ENCODE results near the gene ZNF630.
"Not testable (repeated sequence)": the region's sequence is repeated elsewhere in the genome, so short reads cannot be mapped to it uniquely, and the experiment has no call there.

ZNF630 gene

DNA sequence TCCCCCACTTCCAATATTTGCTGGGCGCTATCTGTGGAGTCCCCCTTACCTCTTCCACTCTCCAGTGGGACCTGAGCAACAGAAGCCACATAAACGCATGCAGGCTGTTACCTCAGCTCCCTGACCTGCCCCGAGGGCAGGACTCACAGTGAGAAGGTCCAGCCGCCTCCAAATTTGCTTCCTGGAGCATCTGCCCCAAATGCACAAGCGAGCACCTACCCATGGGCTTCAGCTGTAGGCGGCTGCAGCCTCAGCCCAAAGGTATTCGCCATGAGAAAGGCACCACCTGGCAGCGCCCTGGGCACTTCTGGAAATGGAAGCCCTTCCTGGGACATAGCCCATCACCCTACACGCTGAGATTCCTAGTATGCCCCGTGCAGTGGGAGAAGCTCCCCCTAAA is 41.2 kb downstream of the ZNF630 start:
- DNase-seq (ENCODE audit: low read depth, low spot score) = no peak

DNA sequence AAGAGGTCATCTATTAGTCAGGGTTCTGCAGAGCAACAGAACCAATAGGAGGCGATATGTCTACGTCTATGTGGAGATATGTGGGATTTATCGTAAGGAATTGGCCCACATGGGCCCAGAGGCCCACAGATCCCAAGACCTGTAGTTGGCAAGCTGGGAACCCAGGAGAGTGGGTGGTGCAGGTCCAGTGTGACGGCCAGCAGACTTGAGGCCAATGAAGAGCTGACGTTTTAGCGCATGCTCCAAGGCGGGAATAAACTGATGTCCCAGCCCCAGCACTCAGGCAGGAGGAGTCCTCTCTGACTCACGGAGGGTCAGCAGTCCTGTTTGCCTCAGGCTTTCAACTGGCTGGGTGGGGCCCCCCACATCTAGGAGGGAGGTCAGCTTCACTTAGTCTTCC is 43.3 kb downstream of the ZNF630 start:
- DNase-seq (ENCODE audit: low read depth, low spot score) = no peak

DNA sequence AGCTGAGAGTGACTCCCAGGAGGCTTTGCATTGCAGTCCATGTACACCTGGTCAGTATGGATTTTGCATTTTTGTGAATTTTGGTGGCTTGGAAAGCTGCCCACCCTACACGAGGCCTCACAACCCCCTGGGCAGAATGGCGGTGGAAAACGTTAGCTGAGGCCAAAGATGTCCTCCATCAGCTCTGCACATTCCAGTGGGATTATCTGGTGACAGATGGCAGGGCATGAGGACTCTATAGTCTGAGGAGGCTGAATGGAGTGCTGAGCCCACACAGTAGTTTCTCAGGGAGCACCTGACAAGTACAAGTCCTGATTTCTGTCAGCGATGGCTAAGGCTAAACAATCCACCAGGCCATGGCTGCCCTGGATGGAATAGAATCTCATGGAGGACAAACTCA is 43.9 kb downstream of the ZNF630 start:
- DNase-seq (ENCODE audit: low read depth, low spot score) = not testable (repeated sequence)

DNA sequence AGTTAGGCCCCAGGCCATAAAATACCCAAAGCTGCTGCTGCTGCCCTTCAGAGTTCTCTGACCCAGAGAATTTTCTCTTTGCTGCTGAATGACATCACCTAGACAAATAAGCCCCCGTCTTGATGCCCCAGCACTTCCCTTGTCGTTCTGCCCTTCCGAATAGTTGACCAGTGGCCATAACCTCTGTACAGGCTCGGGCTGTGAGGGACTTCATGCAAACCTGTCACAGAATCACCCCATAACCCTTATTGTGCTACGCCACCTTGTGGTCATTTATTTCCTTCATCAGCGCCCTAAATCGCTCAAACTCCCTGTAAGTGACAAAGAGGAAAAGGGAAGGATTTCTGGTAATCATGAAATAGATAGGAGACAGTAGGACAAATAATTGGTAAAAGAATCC is 45.9 kb downstream of the ZNF630 start:
- no peak for DNase-seq (ENCODE audit: low read depth, low spot score)

DNA sequence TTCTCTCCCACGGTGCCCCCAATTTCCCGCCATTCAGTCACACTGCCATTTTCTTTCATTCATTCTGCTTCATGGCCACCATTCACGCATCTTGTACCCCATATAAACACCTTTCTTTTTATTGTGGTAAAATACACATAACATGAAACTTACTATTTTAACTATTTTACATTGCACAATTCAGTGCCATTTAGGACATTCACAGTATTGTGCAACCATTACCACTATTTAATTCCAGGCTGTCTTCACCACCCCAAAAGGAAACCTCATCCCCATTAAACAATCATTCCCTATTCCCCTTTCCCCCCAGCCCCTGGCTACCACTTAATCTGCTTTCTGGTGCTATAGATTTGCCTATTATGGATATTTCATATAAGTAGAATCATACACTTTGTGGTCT is 48.7 kb downstream of the ZNF630 start:
- no peak for DNase-seq (ENCODE audit: low read depth, low spot score)

DNA sequence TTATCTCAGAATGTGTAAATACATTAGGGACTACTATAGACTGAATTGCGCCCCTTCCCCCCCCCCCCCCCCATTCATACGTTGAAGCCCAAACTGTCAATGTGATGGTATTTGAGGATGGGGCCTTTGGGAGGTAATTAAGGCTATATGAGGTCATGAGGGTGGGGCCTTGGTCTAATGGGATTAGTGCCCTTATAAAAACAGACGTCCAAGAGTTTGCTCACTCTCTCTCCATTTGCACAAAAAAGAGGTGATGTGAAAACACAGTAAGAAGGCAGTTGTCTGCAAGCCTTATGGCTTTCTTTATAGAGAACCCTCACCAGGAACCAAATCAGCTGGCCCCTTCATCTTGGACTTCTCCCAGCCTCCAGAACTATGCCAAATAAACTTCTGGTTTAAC is 49.3 kb downstream of the ZNF630 start:
- no peak for DNase-seq (ENCODE audit: low read depth, low spot score)

DNA sequence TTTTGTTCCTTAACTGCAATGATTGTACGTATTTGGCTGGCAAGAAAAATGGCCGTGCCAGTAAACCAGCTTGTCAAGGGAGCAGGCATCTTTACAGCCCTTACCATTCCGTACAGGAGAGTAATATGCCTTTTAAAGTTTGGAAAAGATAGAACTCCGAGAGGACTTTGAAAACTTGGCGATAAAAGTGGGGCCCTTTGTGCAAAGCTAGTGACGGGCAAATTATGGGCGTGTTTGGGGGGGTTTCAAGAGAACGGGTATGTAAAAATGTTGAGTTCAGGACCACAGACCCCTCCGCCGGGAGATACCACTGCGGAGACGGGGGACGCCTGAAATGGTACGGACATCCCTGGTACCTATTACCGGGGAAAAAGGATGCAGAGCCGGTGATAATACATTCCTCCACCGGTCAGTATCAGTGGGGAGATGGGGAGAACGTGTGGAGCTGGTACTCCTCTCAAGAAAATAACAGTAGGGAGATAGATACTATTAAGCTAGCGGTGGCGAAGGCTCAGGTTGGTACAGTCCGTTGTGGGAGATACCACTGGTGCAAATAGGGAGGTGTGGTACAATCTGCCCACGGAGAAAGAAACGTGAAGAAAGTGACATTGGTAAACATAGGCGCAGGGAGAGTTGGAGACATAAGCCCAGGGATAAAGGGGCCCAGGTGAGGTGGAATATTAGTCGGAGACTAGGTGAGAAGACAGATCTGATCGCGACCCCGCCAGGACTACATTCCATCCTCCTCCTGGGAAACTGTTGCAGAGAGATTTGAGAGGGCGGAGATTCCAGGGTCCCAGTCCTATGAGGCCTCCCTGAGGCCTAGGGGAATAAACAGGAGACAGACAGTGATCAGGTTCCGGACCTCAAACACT is 50.2 kb downstream of the ZNF630 start:
- no peak for DNase-seq (ENCODE audit: low read depth, low spot score)

DNA sequence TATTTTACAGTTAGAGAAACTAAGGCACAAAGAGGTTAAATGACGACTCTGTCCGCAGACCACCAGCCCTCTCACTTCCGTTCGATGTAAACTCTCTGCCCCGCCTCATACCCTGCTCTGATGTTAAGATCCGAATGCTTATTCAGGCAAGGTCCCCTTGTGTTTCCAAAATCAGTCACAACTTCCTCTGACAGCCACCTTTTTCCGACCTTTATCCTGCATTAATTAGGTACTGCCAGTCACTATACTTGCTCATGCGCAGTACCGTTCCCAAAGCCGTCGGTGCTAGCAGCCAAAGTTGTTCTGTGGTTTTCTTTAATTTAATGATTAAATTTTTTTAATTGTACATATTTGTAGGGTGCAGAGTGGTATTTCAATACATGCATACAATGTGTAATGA is 51.0 kb downstream of the ZNF630 start:
- not testable (repeated sequence) for DNase-seq (ENCODE audit: low read depth, low spot score)

DNA sequence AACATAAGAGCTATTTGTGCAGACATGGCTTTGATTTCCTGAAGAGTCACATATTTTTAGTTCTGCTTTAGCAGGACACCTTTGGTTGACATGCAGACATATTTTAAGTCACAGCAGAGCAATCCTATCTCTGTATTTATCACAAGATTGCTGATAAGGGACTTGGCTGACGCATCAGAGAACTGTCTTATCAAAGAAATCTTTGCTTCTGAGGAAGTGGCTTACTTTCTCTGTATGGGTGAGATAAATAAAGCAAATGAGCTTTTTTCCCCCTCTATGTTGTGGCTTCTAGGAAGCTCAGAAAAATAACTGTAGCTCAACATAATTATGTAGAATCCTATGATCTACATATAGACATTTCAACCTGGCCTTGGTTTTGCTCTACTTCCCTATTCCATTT is 51.5 kb downstream of the ZNF630 start:
- not testable (repeated sequence) for DNase-seq (ENCODE audit: low read depth, low spot score)

DNA sequence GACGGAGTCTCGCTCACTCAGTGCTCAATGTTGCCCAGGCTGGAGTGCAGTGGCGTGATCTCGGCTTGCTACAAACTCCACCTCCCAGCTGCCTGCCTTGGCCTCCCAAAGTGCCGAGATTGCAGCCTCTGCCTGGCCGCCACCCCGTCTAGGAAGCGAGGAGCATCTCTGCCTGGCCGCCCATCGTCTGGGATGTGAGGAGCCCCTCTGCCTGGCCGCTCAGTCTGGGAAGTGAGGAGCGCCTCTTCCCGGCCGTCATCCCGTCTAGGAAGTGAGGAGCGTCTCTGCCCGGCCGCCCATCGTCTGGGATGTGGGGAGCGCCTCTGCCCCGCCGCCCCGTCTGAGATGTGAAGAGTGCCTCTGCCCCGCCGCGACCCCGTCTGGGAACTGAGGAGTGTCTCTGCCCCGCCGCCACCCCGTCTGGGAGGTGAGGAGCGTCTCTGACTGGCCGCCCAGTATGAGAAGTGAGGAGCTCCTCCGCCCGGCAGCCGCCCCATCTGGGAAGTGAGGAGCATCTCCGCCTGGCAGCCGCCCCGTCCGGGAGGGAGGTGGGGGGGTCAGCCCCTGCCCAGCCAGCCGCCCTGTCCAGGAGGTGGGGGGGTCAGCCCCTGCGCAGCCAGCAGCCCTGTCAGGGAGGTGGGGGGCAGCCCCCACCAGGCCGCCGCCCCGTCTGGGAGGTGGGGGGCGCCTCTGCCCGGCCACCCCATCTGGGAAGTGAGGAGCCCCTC is 54.7 kb downstream of the ZNF630 start:
- DNase-seq (ENCODE audit: low read depth, low spot score) = not testable (repeated sequence)

DNA sequence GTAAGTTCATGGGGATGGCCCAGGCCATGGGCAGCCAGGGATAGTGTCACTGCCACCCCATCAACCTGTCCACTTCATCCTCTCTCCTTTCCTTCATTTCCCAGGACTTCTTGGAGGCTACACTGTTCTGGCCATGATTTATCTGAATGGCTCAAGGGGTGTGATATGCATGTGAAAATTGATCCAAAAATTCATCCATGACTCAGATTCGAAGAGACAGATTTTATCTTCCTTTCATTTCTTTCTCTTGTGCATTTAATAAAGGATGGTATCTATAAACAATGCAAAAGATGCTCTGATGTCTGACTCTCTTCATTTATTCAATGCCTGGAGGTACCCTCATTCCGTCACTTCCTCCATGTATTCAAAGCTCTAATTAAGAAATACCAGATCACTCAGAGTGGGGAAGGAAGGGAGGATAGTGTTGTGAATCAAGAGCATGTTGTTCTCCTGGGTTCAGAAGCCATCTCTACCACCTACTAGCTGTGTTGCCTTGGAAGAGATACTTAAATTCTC is 61.9 kb downstream of the ZNF630 start:
- DNase-seq (ENCODE audit: low read depth, low spot score) = not testable (repeated sequence)
